ENCODE measurements around the gene DNAJC5.

DNA sequence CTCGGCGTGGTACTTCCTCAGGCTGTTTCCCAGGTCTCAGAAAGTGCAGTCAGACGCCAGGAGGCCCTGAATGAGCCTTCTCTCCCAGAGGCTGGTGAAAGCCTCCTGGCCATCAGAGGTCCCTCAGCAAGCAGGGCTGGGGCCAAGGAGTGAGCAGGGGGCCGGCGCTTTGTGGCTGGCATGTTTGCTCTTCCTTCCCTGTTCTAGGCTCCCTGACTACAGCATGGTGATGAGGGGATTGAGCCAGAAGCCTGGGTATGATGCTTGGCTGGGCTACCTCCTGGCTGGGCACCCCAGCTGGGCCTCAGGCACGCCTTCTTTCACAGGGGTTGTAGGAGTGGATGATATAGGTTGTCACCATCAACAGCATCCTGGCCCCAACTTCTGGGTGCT is 11.7 kb upstream of the DNAJC5 start:
- TF ChIP-seq EP300 (IDR thresholded peaks at IDR 0.05) (no peak), CTCF (IDR thresholded peaks at IDR 0.05) (no peak)

Measured in ovary (tissue), 3 donors.